GM21786 (cell line): ENCODE data around the gene AP3D1.
"Not testable (repeated sequence)": the region's sequence is repeated elsewhere in the genome, so short reads cannot be mapped to it uniquely, and the experiment has no call there.

Source experiments
- ATAC-seq: cut with Tn5 transposase; IDR thresholded peaks from one replicate; pipeline ENCODE4 v1.9.1; 2021; ENCODE audit not compliant: unreplicated experiment

AP3D1 gene

GRCh38 chr19:2151339-2152229 is at the start of gene AP3D1:
AP3D1 (minus strand) TSS chr19:2151566; CDS start chr19:2151334, 232 bp downstream.
- ATAC-seq = peak; percentile 86

- ATAC-seq = not testable (repeated sequence)
Observed at GRCh38 chr19:2200624-2201294, 49.4 kb upstream of the AP3D1 start.

- no peak for ATAC-seq
Observed at GRCh38 chr19:2199861-2200623, 48.7 kb upstream of the AP3D1 start.

- no peak for ATAC-seq
Observed at GRCh38 chr19:2199215-2199614, 47.8 kb upstream of the AP3D1 start.

GRCh38 chr19:2198317-2198716 is 47.0 kb upstream of the AP3D1 start:
- ATAC-seq = no peak

GRCh38 chr19:2197270-2197669 is 45.9 kb upstream of the AP3D1 start:
- no peak for ATAC-seq

- no peak for ATAC-seq
Observed at GRCh38 chr19:2195914-2196313, 44.5 kb upstream of the AP3D1 start.

GRCh38 chr19:2195361-2195760 is 44.0 kb upstream of the AP3D1 start:
- no peak for ATAC-seq

GRCh38 chr19:2194513-2195078 is 43.2 kb upstream of the AP3D1 start:
- ATAC-seq = no peak

GRCh38 chr19:2193807-2194206 is 42.4 kb upstream of the AP3D1 start:
- no peak for ATAC-seq

GRCh38 chr19:2192862-2193261 is 41.5 kb upstream of the AP3D1 start:
- ATAC-seq = no peak

GRCh38 chr19:2191456-2192310 is 40.3 kb upstream of the AP3D1 start:
- no peak for ATAC-seq

- no peak for ATAC-seq
Observed at GRCh38 chr19:2190848-2191455, 39.6 kb upstream of the AP3D1 start.

- ATAC-seq = no peak
Observed at GRCh38 chr19:2189880-2190279, 38.5 kb upstream of the AP3D1 start.

- no peak for ATAC-seq
Observed at GRCh38 chr19:2188708-2189385, 37.5 kb upstream of the AP3D1 start.

GRCh38 chr19:2187159-2187558 is 35.8 kb upstream of the AP3D1 start:
- no peak for ATAC-seq

GRCh38 chr19:2186071-2186846 is 34.9 kb upstream of the AP3D1 start:
- ATAC-seq = no peak

GRCh38 chr19:2185734-2186070 is 34.3 kb upstream of the AP3D1 start:
- ATAC-seq = no peak
